HepG2 (cell line): Measurements from ENCODE around the gene MORC1. TPM values are rescaled to one million over a fixed set of nuclear protein-coding genes. Genes with fewer than 3 reads are reported as not detected.

Experiments
- ATAC-seq: fragments of 200-7000 bp; cut with Tn5 transposase; 3 replicates; pipeline ENCODE4 v1.9.1; 2020; ENCODE audit warnings: mild to moderate bottlenecking, moderate library complexity
- BruUV-seq: library from RNA; stranded (reverse); fragments of 400-500 nt; replicated peaks from 2 replicates; lab custom pipeline; 2021; lab: Mats Ljungman, UMichigan
- CTCF ChIA-PET: fragments of 300-600 bp; formaldehyde crosslinking; extraction: SDS; loops from one replicate; lab custom pipeline; 2021; ENCODE audit warnings: low total read pairs, inconsistent platforms, low intra/inter-chr PET ratio; lab: Yijun Ruan, JAX
- POLR2A ChIA-PET: fragments of 350-600 bp; sonication (Branson Sonifier 250); formaldehyde crosslinking; loops from one replicate; lab custom pipeline; 2020; ENCODE audit warnings: antibody characterized with exemption, inconsistent platforms; lab: Yijun Ruan, JAX
- DNase-seq: peaks from one replicate; pipeline ENCODE4 v3.0.0-alpha.2; 2015; ENCODE audit warnings: low spot score
- FAIRE-seq: peaks from 3 replicates; lab custom pipeline; 2011; peaks lifted over from hg19 to GRCh38; lab: Jason Lieb, UNC
- H2AFZ ChIP-seq: one replicate; pipeline ENCODE4 v1.6.1; 2011; ENCODE audit warnings: low read length, inconsistent platforms
- H3K27ac ChIP-seq: fragments of 300-600 bp; 3 replicates; pipeline ENCODE4 v1.8.0; 2011; ENCODE audit warnings: mixed run types, mild to moderate bottlenecking, mixed read lengths, low read length, inconsistent platforms; ENCODE audit not compliant: insufficient read depth; ENCODE audit errors: extremely low read length
- H3K27me3 ChIP-seq, 2 experiments: fragments of 200-600 bp in 1 of 2; 2 replicates in 1 of 2; 3 replicates in 1 of 2; pipeline versions ENCODE4 v1.6.0 to v1.8.0; 2011; ENCODE audit warnings: low read length in 2 of 2, mild to moderate bottlenecking in 2 of 2, moderate library complexity in 2 of 2, inconsistent platforms in 1 of 2; ENCODE audit not compliant: insufficient read depth in 2 of 2, control insufficient read depth in 1 of 2
- H3K36me3 ChIP-seq, 2 experiments: fragments of 200-600 bp in 1 of 2; replicated peaks in 1 of 2; 2 replicates in 1 of 2; 3 replicates in 1 of 2; pipeline versions ENCODE4 v1.5.1 to v1.8.0; 2011; ENCODE audit warnings: low read length in 2 of 2, inconsistent platforms in 1 of 2; ENCODE audit not compliant: insufficient read depth in 2 of 2, control insufficient read depth in 1 of 2
- H3K4me1 ChIP-seq: 2 replicates; pipeline ENCODE4 v1.5.1; 2012; ENCODE audit warnings: low read length, inconsistent platforms; ENCODE audit not compliant: insufficient read depth
- H3K4me2 ChIP-seq: 2 replicates; pipeline ENCODE4 v1.6.0; 2011; ENCODE audit warnings: low read depth, low read length, inconsistent platforms
- H3K4me3 ChIP-seq, 3 experiments: fragments of 200-600 bp in 1 of 3; sonication (generic), shearing (Covaris generic) in 1 of 3; replicated peaks in 1 of 3; 2 replicates each; pipeline ENCODE4 v1.5.1; 2011 to 2016; ENCODE audit warnings: low read length in 3 of 3, inconsistent platforms in 2 of 3, low read depth in 2 of 3, mild to moderate bottlenecking in 2 of 3, control low read depth in 1 of 3, mixed read lengths in 1 of 3; ENCODE audit not compliant: insufficient read depth in 1 of 3
- H3K79me2 ChIP-seq: one replicate; pipeline ENCODE4 v1.6.1; 2011; ENCODE audit warnings: low read length, inconsistent platforms; ENCODE audit not compliant: insufficient read depth
- H3K9ac ChIP-seq: 2 replicates; pipeline ENCODE4 v1.6.0; 2011; ENCODE audit warnings: mild to moderate bottlenecking, low read depth, low read length, inconsistent platforms; ENCODE audit not compliant: insufficient read depth
- H3K9me3 ChIP-seq: 2 replicates; pipeline ENCODE4 v1.5.1; 2012; ENCODE audit warnings: mild to moderate bottlenecking, low read length
- H4K20me1 ChIP-seq: 2 replicates; pipeline ENCODE4 v1.6.0; 2011; ENCODE audit warnings: inconsistent platforms, mild to moderate bottlenecking, low read length, moderate library complexity; ENCODE audit not compliant: insufficient read depth
- CBX2 ChIP-seq, 2 experiments: fragments of 200-600 bp in 1 of 2; sonication (generic); formaldehyde crosslinking in 1 of 2; IDR thresholded peaks; 2 replicates each; pipeline versions ENCODE4 v1.7.0 to v1.8.1; 2018 to 2022; ENCODE audit warnings: low read depth in 2 of 2, low read length in 1 of 2, mild to moderate bottlenecking in 1 of 2, missing genetic modification reagents in 1 of 2
- CC2D1A ChIP-seq: sonication (generic); formaldehyde crosslinking; IDR thresholded peaks from 2 replicates; pipeline ENCODE4 v1.8.1; 2023; ENCODE audit warnings: mild to moderate bottlenecking, missing genetic modification reagents
- HMG20B ChIP-seq: conservative IDR thresholded peaks from 2 replicates; pipeline ENCODE4 v1.6.1; 2016; ENCODE audit warnings: missing genetic modification reagents, missing compliant biosample characterization
- KDM5B ChIP-seq: sonication (generic); formaldehyde crosslinking; IDR thresholded peaks from 2 replicates; pipeline ENCODE4 v1.4.0; 2020; ENCODE audit warnings: missing genetic modification reagents, mild to moderate bottlenecking, borderline replicate concordance
- MED8 ChIP-seq: sonication (generic); formaldehyde crosslinking; IDR thresholded peaks from 2 replicates; pipeline ENCODE4 v1.8.1; 2023; ENCODE audit warnings: mild to moderate bottlenecking, missing genetic modification reagents; ENCODE audit not compliant: insufficient replicate concordance
- NBN ChIP-seq: fragments of 450-650 bp; conservative IDR thresholded peaks from 2 replicates; pipeline ENCODE4 v1.6.1; 2017
- NR2F1 ChIP-seq, 2 experiments: fragments of 450-650 bp in 1 of 2; formaldehyde crosslinking in 1 of 2; IDR thresholded peaks; 2 replicates each; pipeline versions ENCODE4 v1.5.0 to v1.6.1; 2016 to 2020; ENCODE audit warnings: mild to moderate bottlenecking in 1 of 2, missing compliant biosample characterization in 1 of 2, missing genetic modification reagents in 1 of 2, moderate library complexity in 1 of 2
- PITX1 ChIP-seq: sonication (generic); formaldehyde crosslinking; IDR thresholded peaks from 2 replicates; pipeline ENCODE4 v1.5.1; 2020; ENCODE audit warnings: mild to moderate bottlenecking, missing genetic modification reagents
- POLR2G ChIP-seq: fragments of 200-400 bp; formaldehyde crosslinking; IDR thresholded peaks from 2 replicates; pipeline ENCODE4 v1.6.1; 2018; ENCODE audit warnings: mild to moderate bottlenecking, low read depth, low read length, moderate library complexity
- RELA ChIP-seq: sonication (generic); formaldehyde crosslinking; IDR thresholded peaks from 2 replicates; pipeline ENCODE4 v1.4.0; 2020; ENCODE audit warnings: missing genetic modification reagents
- SP5 ChIP-seq: IDR thresholded peaks from 2 replicates; pipeline ENCODE4 v1.6.1; 2016; ENCODE audit warnings: low read depth, borderline replicate concordance
- TAF1 ChIP-seq: sonication (generic); formaldehyde crosslinking; IDR thresholded peaks from 2 replicates; pipeline ENCODE4 v1.4.0; 2020; ENCODE audit warnings: missing genetic modification reagents
- ZFX ChIP-seq: sonication (generic); formaldehyde crosslinking; IDR thresholded peaks from 2 replicates; pipeline ENCODE4 v1.4.0; 2020; ENCODE audit warnings: mild to moderate bottlenecking, low read depth, missing genetic modification reagents, moderate library complexity
- ZNF234 ChIP-seq: sonication (generic); formaldehyde crosslinking; conservative IDR thresholded peaks from 2 replicates; pipeline ENCODE4 v1.5.1; 2020; ENCODE audit warnings: mild to moderate bottlenecking, missing genetic modification reagents
- ZNF3 ChIP-seq: IDR thresholded peaks from 2 replicates; pipeline ENCODE4 v1.7.0; 2017; ENCODE audit warnings: inconsistent platforms
- ZNF343 ChIP-seq: sonication (generic); formaldehyde crosslinking; IDR thresholded peaks from 2 replicates; pipeline ENCODE4 v1.4.0; 2020; ENCODE audit warnings: mild to moderate bottlenecking, missing genetic modification reagents
- ZNF44 ChIP-seq: sonication (generic); formaldehyde crosslinking; IDR thresholded peaks from 2 replicates; pipeline ENCODE4 v1.5.1; 2020; ENCODE audit warnings: mild to moderate bottlenecking, missing genetic modification reagents
- ZNF550 ChIP-seq: sonication (generic); formaldehyde crosslinking; IDR thresholded peaks from 2 replicates; pipeline ENCODE4 v1.4.0; 2020; ENCODE audit warnings: mild to moderate bottlenecking, missing genetic modification reagents, borderline replicate concordance
- ZNF775 ChIP-seq: sonication (generic); formaldehyde crosslinking; IDR thresholded peaks from 2 replicates; pipeline ENCODE4 v1.4.0; 2020; ENCODE audit warnings: missing genetic modification reagents, mild to moderate bottlenecking, moderate library complexity, borderline replicate concordance
- WGBS: methylation state at CpG from one replicate; pipeline ENCODE4 v1.1.6; 2017; ENCODE audit warnings: low lambda C conversion rate; 5-methylcytosine and 5-hydroxymethylcytosine counted together
- in situ Hi-C: cut with HindIII; loops from 2 replicates; pipeline ENCODE4 v1.10.0; 2017; ENCODE audit warnings: low pct_unique_long_range_greater_than_20kb; ENCODE audit not compliant: extremely low pct_ligation_motif_present
- intact Hi-C: fragments of 100-400 bp; cut with micrococcal nuclease; formaldehyde crosslinking; loops from one replicate; pipeline ENCODE4 v1.10.0; 2022; ENCODE audit not compliant: unreplicated experiment
- polyA plus RNA-seq, 8 experiments: library from polyadenylated mRNA; depleted of rRNA in 3 of 8; stranded (reverse) in 7 of 8; unstranded in 1 of 8; fragments of >200 nt; fragmentation: Illumina TruSeq in 4 of 8; extraction: Trizol in 4 of 8; gene quantifications; 2 replicates each; pipeline versions ENCODE4 v1.2.1 to v1.2.3, GENCODE V29; 2011 to 2016; ENCODE audit warnings: low read depth in 4 of 8, missing spikeins in 1 of 8, mixed read lengths in 1 of 8; ENCODE audit not compliant: insufficient read depth in 1 of 8
- total RNA-seq, 5 experiments: library from RNA; depleted of rRNA; stranded (reverse); fragments of >200 nt; fragmentation: Illumina TruSeq; extraction: Trizol; gene quantifications; 2 replicates each; pipeline ENCODE4 v1.2.3, GENCODE V29; 2016; ENCODE audit warnings: low read depth in 1 of 5
- TF ChIP-seq, protein P1 (sequence below): IDR thresholded peaks from 2 replicates; pipeline ENCODE4 v1.6.1; 2016; ENCODE audit warnings: missing compliant biosample characterization, missing genetic modification reagents, borderline replicate concordance
- TF ChIP-seq, protein P2 (sequence below): sonication (generic); formaldehyde crosslinking; IDR thresholded peaks from 2 replicates; pipeline ENCODE4 v1.4.0; 2020; ENCODE audit warnings: missing genetic modification reagents
- TF ChIP-seq, protein P3 (sequence below): IDR thresholded peaks from 2 replicates; pipeline ENCODE4 v1.6.1; 2016

The MORC1 gene
- total and polyA plus RNA-seq, 2 of the 13 experiments (the other 11 are each of a cell fraction or from before 2014, with no cell fraction given), result not detected

DNA sequence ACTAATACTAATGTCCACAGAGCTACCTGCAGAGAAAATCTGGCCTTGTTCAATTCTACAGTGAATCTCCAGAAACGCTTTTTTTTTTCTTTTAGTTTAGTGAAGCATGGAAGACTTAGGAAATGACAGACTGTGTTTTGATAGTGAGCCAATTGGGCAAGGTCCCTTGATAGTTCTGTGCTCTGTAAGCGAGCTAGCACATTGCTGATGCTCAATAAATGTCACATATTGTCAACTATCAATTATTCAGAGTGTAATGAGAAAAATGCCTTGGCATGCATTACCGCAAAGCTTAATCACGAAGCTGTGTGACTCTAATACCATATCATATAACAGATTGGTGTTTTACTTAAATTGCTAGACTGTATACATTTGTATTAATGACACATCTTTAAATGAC lies 13.3 kb upstream of the MORC1 start (continued):
- TF ChIP-seq ZNF550 (CRISPR knock-in tag), result no peak
- no peak for TF ChIP-seq CC2D1A
- no peak for TF ChIP-seq ZNF234
- TF ChIP-seq CBX2 (IDR thresholded peaks at IDR 0.05; ENCODE audit: low read depth, low read length), result no peak
- TF ChIP-seq CBX2 (CRISPR knock-in tag; IDR thresholded peaks at IDR 0.05; ENCODE audit: low read depth), result no peak
- no peak for TF ChIP-seq ZNF343 (CRISPR knock-in tag)
- TF ChIP-seq, protein P1, sequence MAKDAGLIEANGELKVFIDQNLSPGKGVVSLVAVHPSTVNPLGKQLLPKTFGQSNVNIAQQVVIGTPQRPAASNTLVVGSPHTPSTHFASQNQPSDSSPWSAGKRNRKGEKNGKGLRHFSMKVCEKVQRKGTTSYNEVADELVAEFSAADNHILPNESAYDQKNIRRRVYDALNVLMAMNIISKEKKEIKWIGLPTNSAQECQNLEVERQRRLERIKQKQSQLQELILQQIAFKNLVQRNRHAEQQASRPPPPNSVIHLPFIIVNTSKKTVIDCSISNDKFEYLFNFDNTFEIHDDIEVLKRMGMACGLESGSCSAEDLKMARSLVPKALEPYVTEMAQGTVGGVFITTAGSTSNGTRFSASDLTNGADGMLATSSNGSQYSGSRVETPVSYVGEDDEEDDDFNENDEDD (CRISPR knock-in tag), result no peak
- TF ChIP-seq NR2F1 (CRISPR knock-in tag; IDR thresholded peaks at IDR 0.05), result no peak
- TF ChIP-seq TAF1, result no peak
- TF ChIP-seq RELA (CRISPR knock-in tag), result no peak

DNA sequence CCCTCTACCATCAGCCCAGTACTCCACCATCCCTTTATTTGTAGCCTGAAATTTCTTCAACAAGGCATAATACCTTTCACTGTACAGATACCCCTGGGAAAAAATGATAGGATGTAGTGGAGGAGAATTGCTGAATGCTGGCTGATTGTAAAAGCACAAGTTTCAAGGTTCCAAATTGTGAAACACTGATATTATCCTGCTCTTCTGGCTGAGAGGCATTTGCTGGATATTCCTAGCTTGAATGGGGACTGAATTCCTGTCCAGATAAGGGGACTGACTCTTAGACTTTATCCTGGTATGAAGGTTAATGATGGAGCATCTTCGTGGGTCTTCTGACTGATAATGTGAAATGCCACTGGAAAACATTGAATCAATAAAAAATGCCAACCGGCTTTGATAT lies 9.6 kb upstream of the MORC1 start:
- H3K36me3 ChIP-seq, result no peaks in the 10 kb centered on the region
- H4K20me1 ChIP-seq, result no peaks in the 10 kb centered on the region
- in situ Hi-C loops (no loop called here), intact Hi-C loops (no loop called here)
- no TSS peak for BruUV-seq
- H3K27me3 ChIP-seq, result no peaks in the 10 kb centered on the region
- peaks cover 9% of the 10 kb centered on the region for H3K4me1 ChIP-seq
- DNase-seq, result no peak
- no peaks in the 10 kb centered on the region for H3K9me3 ChIP-seq
- no peak for FAIRE-seq
- CTCF ChIA-PET, result no interaction called here
- H3K4me3 ChIP-seq, result no peak overlapping the region
- no peak overlapping the region for H2AFZ ChIP-seq
- H3K9ac ChIP-seq, result no peak overlapping the region
- WGBS, result 3% methylated on average over 2 of the region's 2 CpGs
- POLR2A ChIA-PET, result no interaction called here
- no peak overlapping the region for H3K4me2 ChIP-seq
- no peak overlapping the region for H3K27ac ChIP-seq
- no peak for ATAC-seq
- H3K79me2 ChIP-seq, result no peaks in the 10 kb centered on the region
- TF ChIP-seq ZNF3 (CRISPR knock-in tag), result no peak
- no peak for TF ChIP-seq HMG20B (CRISPR knock-in tag)
- no peak for TF ChIP-seq PITX1 (CRISPR knock-in tag)
- no peak for TF ChIP-seq KDM5B (CRISPR knock-in tag)
- TF ChIP-seq, protein P2, sequence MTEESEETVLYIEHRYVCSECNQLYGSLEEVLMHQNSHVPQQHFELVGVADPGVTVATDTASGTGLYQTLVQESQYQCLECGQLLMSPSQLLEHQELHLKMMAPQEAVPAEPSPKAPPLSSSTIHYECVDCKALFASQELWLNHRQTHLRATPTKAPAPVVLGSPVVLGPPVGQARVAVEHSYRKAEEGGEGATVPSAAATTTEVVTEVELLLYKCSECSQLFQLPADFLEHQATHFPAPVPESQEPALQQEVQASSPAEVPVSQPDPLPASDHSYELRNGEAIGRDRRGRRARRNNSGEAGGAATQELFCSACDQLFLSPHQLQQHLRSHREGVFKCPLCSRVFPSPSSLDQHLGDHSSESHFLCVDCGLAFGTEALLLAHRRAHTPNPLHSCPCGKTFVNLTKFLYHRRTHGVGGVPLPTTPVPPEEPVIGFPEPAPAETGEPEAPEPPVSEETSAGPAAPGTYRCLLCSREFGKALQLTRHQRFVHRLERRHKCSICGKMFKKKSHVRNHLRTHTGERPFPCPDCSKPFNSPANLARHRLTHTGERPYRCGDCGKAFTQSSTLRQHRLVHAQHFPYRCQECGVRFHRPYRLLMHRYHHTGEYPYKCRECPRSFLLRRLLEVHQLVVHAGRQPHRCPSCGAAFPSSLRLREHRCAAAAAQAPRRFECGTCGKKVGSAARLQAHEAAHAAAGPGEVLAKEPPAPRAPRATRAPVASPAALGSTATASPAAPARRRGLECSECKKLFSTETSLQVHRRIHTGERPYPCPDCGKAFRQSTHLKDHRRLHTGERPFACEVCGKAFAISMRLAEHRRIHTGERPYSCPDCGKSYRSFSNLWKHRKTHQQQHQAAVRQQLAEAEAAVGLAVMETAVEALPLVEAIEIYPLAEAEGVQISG, result no peak
- TF ChIP-seq MED8 (CRISPR knock-in tag), result no peak
- TF ChIP-seq POLR2G, result no peak
- TF ChIP-seq NBN, result no peak
- TF ChIP-seq SP5 (CRISPR knock-in tag), result no peak
- no peak for TF ChIP-seq ZFX (CRISPR knock-in tag)
- no peak for TF ChIP-seq ZNF775 (CRISPR knock-in tag)
- TF ChIP-seq, protein P3, sequence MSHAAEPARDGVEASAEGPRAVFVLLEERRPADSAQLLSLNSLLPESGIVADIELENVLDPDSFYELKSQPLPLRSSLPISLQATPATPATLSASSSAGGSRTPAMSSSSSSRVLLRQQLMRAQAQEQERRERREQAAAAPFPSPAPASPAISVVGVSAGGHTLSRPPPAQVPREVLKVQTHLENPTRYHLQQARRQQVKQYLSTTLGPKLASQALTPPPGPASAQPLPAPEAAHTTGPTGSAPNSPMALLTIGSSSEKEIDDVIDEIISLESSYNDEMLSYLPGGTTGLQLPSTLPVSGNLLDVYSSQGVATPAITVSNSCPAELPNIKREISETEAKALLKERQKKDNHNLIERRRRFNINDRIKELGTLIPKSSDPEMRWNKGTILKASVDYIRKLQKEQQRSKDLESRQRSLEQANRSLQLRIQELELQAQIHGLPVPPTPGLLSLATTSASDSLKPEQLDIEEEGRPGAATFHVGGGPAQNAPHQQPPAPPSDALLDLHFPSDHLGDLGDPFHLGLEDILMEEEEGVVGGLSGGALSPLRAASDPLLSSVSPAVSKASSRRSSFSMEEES (CRISPR knock-in tag), result no peak
- no peak for TF ChIP-seq ZNF44 (CRISPR knock-in tag)
